ENCODE results near the gene CD300LB.
"Not testable (repeated sequence)": the region's sequence is repeated elsewhere in the genome, so short reads cannot be mapped to it uniquely, and the experiment has no call there.

CD300LB gene

DNA sequence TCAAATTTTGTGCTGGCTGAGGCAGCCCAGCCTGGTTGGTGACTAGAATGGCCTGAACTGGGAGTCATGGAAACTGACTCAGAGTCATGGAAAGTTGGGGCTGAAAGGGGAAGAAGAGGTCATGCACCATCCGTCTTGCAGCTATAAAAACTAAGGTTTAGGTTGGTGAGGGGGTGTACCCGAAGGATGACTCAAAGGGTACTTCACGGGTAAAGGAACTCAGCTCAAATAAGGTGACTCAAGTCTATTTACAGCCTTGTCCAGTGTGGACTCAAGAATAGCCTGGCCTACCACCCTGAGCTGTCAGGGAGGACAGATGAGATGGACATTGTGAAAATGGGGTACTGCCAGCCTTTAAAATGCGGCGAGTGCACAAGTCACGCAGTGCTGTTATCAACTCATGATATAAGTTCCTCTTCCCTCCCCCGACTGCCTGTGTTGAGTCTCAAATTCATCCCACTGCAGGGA is 18.6 kb downstream of the CD300LB start:
- no peaks in the 10 kb centered on the region for H3K79me2 ChIP-seq (ENCODE audit: insufficient read depth, low read length)
- H3K36me3 ChIP-seq (ENCODE audit: insufficient read depth, low read length), result no peaks in the 10 kb centered on the region
- no peak overlapping the region for H3K4me3 ChIP-seq (ENCODE audit: low read length, poor library complexity, severe bottlenecking)
- H3K4me1 ChIP-seq (ENCODE audit: insufficient read depth, low read length, poor library complexity, severe bottlenecking), result no peaks in the 10 kb centered on the region
- peaks cover 3% of the 10 kb centered on the region; the same call in 1 of the 2 replicates for H3K9me3 ChIP-seq (ENCODE audit: insufficient read depth, low read depth, low read length)
- TF ChIP-seq, protein P1, sequence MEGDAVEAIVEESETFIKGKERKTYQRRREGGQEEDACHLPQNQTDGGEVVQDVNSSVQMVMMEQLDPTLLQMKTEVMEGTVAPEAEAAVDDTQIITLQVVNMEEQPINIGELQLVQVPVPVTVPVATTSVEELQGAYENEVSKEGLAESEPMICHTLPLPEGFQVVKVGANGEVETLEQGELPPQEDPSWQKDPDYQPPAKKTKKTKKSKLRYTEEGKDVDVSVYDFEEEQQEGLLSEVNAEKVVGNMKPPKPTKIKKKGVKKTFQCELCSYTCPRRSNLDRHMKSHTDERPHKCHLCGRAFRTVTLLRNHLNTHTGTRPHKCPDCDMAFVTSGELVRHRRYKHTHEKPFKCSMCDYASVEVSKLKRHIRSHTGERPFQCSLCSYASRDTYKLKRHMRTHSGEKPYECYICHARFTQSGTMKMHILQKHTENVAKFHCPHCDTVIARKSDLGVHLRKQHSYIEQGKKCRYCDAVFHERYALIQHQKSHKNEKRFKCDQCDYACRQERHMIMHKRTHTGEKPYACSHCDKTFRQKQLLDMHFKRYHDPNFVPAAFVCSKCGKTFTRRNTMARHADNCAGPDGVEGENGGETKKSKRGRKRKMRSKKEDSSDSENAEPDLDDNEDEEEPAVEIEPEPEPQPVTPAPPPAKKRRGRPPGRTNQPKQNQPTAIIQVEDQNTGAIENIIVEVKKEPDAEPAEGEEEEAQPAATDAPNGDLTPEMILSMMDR (conservative IDR thresholded peaks at IDR 0.05; ENCODE audit: low read length), result no peak
- TF ChIP-seq EZH2phosphoT487 (IDR thresholded peaks at IDR 0.05; ENCODE audit: borderline replicate concordance), result no peak
- H3K9me2 ChIP-seq (replicated peaks; ENCODE audit: low read depth, low read length), result no peaks in the 10 kb centered on the region
- no peaks in the 10 kb centered on the region for H3K27me3 ChIP-seq (ENCODE audit: insufficient read depth, low read length, poor library complexity, severe bottlenecking)
- no peaks in the 10 kb centered on the region for H4K20me1 ChIP-seq (ENCODE audit: insufficient read depth, low read length, poor library complexity, severe bottlenecking)
- H3F3A ChIP-seq (ENCODE audit: low read depth), result no peaks in the 10 kb centered on the region
- H3K4me2 ChIP-seq (ENCODE audit: low read depth, low read length, poor library complexity, severe bottlenecking), result no peak overlapping the region
- H2AFZ ChIP-seq (ENCODE audit: low read length), result no peak overlapping the region
- H3K9ac ChIP-seq (ENCODE audit: low read depth, low read length, poor library complexity, severe bottlenecking), result no peak overlapping the region

DNA sequence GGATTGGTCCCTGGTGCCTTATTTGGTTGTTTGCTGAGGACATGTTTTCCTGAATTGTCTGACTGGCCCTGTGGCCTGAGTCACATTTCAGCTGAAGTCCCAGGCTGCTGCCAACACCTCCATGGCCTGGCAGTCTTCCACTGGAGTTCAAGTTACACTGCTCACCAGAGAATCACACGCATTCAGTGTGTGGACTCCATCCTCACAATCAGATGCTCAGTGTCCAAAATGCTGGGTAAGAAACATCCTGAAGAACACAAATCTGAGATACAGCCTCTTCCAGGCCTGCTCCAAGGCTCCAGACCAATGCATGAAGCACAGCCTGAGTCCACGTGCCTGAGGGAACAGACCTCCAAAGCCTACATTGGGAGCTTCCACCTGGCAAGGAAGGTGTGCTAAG is 19.2 kb downstream of the CD300LB start:
- Histone ChIP-seq H4K20me1 (ENCODE audit: insufficient read depth, low read length, poor library complexity, severe bottlenecking) (no peaks in the 10 kb centered on the region), H3K4me1 (ENCODE audit: insufficient read depth, low read length, poor library complexity, severe bottlenecking) (no peaks in the 10 kb centered on the region), H2AFZ (ENCODE audit: low read length) (no peak overlapping the region), H3K4me2 (ENCODE audit: low read depth, low read length, poor library complexity, severe bottlenecking) (no peak overlapping the region), H3K36me3 (ENCODE audit: insufficient read depth, low read length) (no peaks in the 10 kb centered on the region), H3K9me3 (ENCODE audit: insufficient read depth, low read depth, low read length) (peaks cover 3% of the 10 kb centered on the region; the same call in 1 of the 2 replicates), H3K79me2 (ENCODE audit: insufficient read depth, low read length) (no peaks in the 10 kb centered on the region), H3K4me3 (ENCODE audit: low read length, poor library complexity, severe bottlenecking) (no peak overlapping the region), H3K9ac (ENCODE audit: low read depth, low read length, poor library complexity, severe bottlenecking) (no peak overlapping the region), H3F3A (ENCODE audit: low read depth) (no peaks in the 10 kb centered on the region), H3K9me2 (replicated peaks; ENCODE audit: low read depth, low read length) (no peaks in the 10 kb centered on the region), H3K27me3 (ENCODE audit: insufficient read depth, low read length, poor library complexity, severe bottlenecking) (no peaks in the 10 kb centered on the region)
- TF ChIP-seq EZH2phosphoT487 (IDR thresholded peaks at IDR 0.05; ENCODE audit: borderline replicate concordance), result no peak
- TF ChIP-seq, protein P1 (conservative IDR thresholded peaks at IDR 0.05; ENCODE audit: low read length), result no peak

DNA sequence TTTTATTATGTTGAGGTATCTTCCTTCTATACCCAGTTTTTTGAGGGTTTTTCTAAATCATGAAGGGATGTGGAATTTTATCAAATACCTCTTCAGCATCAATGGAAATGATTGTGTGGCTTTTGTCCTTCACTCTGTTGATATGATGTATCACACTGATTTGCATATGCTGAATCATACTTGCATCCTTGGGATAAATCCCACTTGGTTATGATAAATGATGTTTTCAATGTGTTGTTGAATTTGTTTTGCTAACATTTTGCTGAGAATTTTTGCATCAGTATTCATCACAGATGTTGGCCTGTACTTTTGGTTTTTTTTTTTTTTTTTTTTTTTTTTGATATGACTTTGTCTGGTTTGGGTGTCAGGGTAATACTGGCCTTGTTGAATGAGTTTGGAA is 23.1 kb downstream of the CD300LB start:
- no peaks in the 10 kb centered on the region for H3K79me2 ChIP-seq (ENCODE audit: insufficient read depth, low read length)
- no peaks in the 10 kb centered on the region for H3K4me1 ChIP-seq (ENCODE audit: insufficient read depth, low read length, poor library complexity, severe bottlenecking)
- no peak overlapping the region for H2AFZ ChIP-seq (ENCODE audit: low read length)
- H3K4me2 ChIP-seq (ENCODE audit: low read depth, low read length, poor library complexity, severe bottlenecking), result no peak overlapping the region
- H3K9ac ChIP-seq (ENCODE audit: low read depth, low read length, poor library complexity, severe bottlenecking), result no peak overlapping the region
- no peaks in the 10 kb centered on the region for H3K9me2 ChIP-seq (replicated peaks; ENCODE audit: low read depth, low read length)
- TF ChIP-seq EZH2phosphoT487 (IDR thresholded peaks at IDR 0.05; ENCODE audit: borderline replicate concordance), result no peak
- TF ChIP-seq, protein P1 (conservative IDR thresholded peaks at IDR 0.05; ENCODE audit: low read length), result no peak
- H3F3A ChIP-seq (ENCODE audit: low read depth), result no peaks in the 10 kb centered on the region
- peaks cover 5% of the 10 kb centered on the region for H3K27me3 ChIP-seq (ENCODE audit: insufficient read depth, low read length, poor library complexity, severe bottlenecking)
- H3K4me3 ChIP-seq (ENCODE audit: low read length, poor library complexity, severe bottlenecking), result no peak overlapping the region
- H3K9me3 ChIP-seq (ENCODE audit: insufficient read depth, low read depth, low read length), result no peaks in the 10 kb centered on the region
- no peaks in the 10 kb centered on the region for H3K36me3 ChIP-seq (ENCODE audit: insufficient read depth, low read length)
- H4K20me1 ChIP-seq (ENCODE audit: insufficient read depth, low read length, poor library complexity, severe bottlenecking), result no peaks in the 10 kb centered on the region

DNA sequence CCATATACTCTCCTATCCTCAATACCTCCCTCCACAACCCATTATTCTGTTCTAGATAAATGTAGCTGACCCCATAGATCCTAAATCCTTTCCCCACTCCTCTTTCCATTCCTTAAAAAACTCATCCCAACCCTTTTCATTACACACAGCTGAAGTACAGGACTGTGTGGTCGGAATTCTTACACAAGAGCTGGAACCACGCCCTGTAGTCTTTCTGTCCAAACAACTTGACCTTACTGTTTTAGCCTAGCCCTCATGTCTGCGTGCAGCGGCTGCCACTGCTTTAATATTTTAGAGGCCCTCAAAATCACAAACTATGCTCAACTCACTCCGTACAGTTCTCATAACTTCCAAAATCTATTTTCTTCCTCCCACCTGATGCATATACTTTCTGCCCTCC is 27.3 kb downstream of the CD300LB start:
- H3F3A ChIP-seq (ENCODE audit: low read depth); H2AFZ ChIP-seq (ENCODE audit: low read length); H3K9me2 ChIP-seq (replicated peaks; ENCODE audit: low read depth, low read length); H4K20me1 ChIP-seq (ENCODE audit: insufficient read depth, low read length, poor library complexity, severe bottlenecking); H3K79me2 ChIP-seq (ENCODE audit: insufficient read depth, low read length); H3K27me3 ChIP-seq (ENCODE audit: insufficient read depth, low read length, poor library complexity, severe bottlenecking); H3K9ac ChIP-seq (ENCODE audit: low read depth, low read length, poor library complexity, severe bottlenecking); H3K9me3 ChIP-seq (ENCODE audit: insufficient read depth, low read depth, low read length); H3K4me2 ChIP-seq (ENCODE audit: low read depth, low read length, poor library complexity, severe bottlenecking); H3K36me3 ChIP-seq (ENCODE audit: insufficient read depth, low read length); H3K4me1 ChIP-seq (ENCODE audit: insufficient read depth, low read length, poor library complexity, severe bottlenecking); H3K4me3 ChIP-seq (ENCODE audit: low read length, poor library complexity, severe bottlenecking): not testable (repeated sequence)
